Forelimb muscle (tissue), 1 donor: Measurements from ENCODE around the gene TCOF1. TPM values are rescaled to one million over a fixed set of nuclear protein-coding genes. Genes with fewer than 3 reads are reported as not detected.

Experiments used
- DNase-seq: peaks from one replicate; pipeline ENCODE4 v3.0.0-alpha.2; 2013; ENCODE audit warnings: low read depth
- polyA plus RNA-seq: library from polyadenylated mRNA; unstranded; fragments of 120-200 nt; gene quantifications from one replicate; pipeline ENCODE4 v1.2.1, GENCODE V29; 2013; ENCODE audit not compliant: insufficient read length

TCOF1 gene
- polyA plus RNA-seq, 1 donor, result 16.9 TPM

GRCh38 chr5:150349681-150350275, 7.7 kb upstream of the TCOF1 start:
- no peak for DNase-seq

GRCh38 chr5:150350524-150351344, 6.8 kb upstream of the TCOF1 start:
- DNase-seq, result no peak

GRCh38 chr5:150352244-150353031, 5.1 kb upstream of the TCOF1 start:
- no peak for DNase-seq

- no peak for DNase-seq
Observed at GRCh38 chr5:150353032-150353675, 4.3 kb upstream of the TCOF1 start.

GRCh38 chr5:150355791-150356190, 1.7 kb upstream of the TCOF1 start:
- no peak for DNase-seq

GRCh38 chr5:150356575-150357294, 762 bp upstream of the TCOF1 start:
- no peak for DNase-seq

- no peak for DNase-seq
Observed at GRCh38 chr5:150358261-150359095, 981 bp downstream of the TCOF1 start.

GRCh38 chr5:150361301-150361700, 3.8 kb downstream of the TCOF1 start:
- DNase-seq, result no peak

GRCh38 chr5:150363185-150363584, 5.7 kb downstream of the TCOF1 start:
- no peak for DNase-seq

- DNase-seq, result no peak
Observed at GRCh38 chr5:150364004-150364403, 6.5 kb downstream of the TCOF1 start.

- no peak for DNase-seq
Observed at GRCh38 chr5:150368526-150368925, 11.0 kb downstream of the TCOF1 start.

GRCh38 chr5:150372639-150373038, 15.1 kb downstream of the TCOF1 start:
- no peak for DNase-seq

- DNase-seq, result no peak
Observed at GRCh38 chr5:150374651-150375050, 17.2 kb downstream of the TCOF1 start.

GRCh38 chr5:150376799-150377771, 19.6 kb downstream of the TCOF1 start:
- DNase-seq, result no peak

- no peak for DNase-seq
Observed at GRCh38 chr5:150377964-150378694, 20.6 kb downstream of the TCOF1 start.

GRCh38 chr5:150384701-150385100, 27.2 kb downstream of the TCOF1 start:
- DNase-seq, result no peak

- DNase-seq, result no peak
Observed at GRCh38 chr5:150386024-150386855, 28.7 kb downstream of the TCOF1 start.
